Measurements from ENCODE around the gene TMEM260.
A peak's percentile ranks its signal among the peaks of the same experiment; 100 is the strongest.

Gene TMEM260

DNA sequence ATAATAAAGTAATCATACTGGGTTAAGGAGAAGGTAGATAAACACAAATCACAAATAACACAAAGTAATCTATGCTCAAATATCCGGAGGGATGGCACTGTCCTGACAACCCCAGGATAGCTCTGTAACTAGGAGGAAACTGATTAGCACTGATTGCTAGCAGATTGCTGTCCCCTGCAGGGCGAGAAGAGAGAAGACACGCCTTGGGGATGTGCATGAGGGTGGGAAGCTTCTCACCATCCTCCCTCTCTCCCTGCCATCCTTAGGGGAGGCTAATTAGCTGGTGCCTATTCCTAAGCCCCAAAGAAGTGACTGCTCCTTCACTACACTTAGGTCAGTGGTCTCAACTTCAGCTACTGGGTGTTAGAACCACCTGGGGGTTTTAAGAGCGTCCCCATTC is 27.0 kb upstream of the TMEM260 start:
- H3K4me3 ChIP-seq (ENCODE audit: low read depth, low read length), result no peak overlapping the region
- TF ChIP-seq, protein P1, sequence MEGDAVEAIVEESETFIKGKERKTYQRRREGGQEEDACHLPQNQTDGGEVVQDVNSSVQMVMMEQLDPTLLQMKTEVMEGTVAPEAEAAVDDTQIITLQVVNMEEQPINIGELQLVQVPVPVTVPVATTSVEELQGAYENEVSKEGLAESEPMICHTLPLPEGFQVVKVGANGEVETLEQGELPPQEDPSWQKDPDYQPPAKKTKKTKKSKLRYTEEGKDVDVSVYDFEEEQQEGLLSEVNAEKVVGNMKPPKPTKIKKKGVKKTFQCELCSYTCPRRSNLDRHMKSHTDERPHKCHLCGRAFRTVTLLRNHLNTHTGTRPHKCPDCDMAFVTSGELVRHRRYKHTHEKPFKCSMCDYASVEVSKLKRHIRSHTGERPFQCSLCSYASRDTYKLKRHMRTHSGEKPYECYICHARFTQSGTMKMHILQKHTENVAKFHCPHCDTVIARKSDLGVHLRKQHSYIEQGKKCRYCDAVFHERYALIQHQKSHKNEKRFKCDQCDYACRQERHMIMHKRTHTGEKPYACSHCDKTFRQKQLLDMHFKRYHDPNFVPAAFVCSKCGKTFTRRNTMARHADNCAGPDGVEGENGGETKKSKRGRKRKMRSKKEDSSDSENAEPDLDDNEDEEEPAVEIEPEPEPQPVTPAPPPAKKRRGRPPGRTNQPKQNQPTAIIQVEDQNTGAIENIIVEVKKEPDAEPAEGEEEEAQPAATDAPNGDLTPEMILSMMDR (IDR thresholded peaks at IDR 0.05; ENCODE audit: control insufficient read depth, extremely low read depth, insufficient read depth), result peak; percentile 89
- no peak for DNase-seq (ENCODE audit: low read depth)

DNA sequence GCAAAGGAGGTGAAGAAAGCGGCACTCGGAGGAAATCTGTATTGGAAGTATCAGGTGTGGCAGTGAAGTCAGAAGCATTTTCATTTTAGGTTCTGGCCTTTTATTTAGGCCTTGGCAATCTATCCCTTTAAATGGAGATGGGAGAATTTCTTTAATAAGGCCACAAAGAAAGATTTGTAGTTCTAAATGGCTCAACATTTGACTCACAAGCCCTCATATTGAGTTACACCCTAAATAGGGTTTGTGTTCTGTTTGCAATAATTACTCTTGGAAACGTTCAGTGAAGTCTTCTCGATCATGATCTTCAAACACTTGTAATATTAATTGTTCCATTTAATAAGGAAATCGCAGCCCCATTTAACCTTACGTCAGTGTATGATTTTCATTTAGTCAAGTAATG is 25.3 kb upstream of the TMEM260 start:
- H3K4me3 ChIP-seq (ENCODE audit: low read depth, low read length), result no peak overlapping the region
- DNase-seq (ENCODE audit: low read depth), result no peak
- TF ChIP-seq, protein P1 (IDR thresholded peaks at IDR 0.05; ENCODE audit: control insufficient read depth, extremely low read depth, insufficient read depth), result no peak

DNA sequence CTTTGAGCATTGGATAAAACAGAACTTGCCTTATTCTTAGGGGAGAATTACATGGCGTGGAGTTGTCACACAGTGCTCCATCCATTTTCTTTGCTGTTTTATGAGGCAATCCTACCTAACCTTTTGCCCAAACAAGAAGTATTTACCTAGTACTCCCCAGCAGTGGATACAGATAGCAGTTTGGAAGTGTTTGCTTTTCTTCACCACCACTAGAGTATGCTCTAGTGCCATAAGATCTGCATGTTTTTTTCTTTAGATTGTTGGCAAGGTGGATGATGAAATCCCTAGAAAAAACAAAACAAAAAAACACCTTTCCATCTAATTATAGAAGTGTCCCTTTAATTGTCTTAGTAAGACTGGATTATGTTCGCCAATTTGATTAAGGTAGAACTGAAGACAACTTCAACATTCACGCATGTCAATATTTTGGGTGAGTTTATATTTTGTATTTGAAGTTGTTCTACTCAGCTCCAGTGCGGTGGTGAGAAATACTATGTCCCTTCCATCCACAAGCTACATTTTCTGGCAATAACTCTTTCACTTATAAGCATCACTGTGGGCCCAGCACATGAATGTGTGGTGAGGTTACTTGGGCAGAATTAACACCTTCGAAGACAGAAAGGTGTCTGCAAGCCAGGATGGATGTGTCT is 23.6 kb upstream of the TMEM260 start:
- DNase-seq (ENCODE audit: low read depth), result peak; percentile 67
- TF ChIP-seq, protein P1 (IDR thresholded peaks at IDR 0.05; ENCODE audit: control insufficient read depth, extremely low read depth, insufficient read depth), result peak; percentile 79
- no peak overlapping the region for H3K4me3 ChIP-seq (ENCODE audit: low read depth, low read length)

DNA sequence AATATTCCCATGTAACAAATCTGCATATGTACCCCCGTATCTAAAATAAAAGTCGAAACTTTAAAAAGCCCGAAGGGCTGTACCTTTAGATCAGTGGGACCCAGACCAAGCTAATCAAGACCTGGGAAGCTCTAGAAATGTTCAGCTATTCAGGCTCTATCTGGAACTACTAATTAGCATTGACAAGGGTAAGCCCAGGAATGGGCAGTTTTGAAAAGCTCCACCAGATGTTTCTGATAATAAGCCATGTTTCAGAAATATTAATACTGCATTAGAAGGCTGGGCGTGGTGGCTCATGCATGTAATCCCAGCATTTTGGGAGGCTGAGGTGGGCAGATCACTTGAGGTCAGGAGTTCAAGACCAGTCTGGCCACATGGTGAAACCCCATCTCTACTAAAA is 20.4 kb upstream of the TMEM260 start:
- no peak for DNase-seq (ENCODE audit: low read depth)
- TF ChIP-seq, protein P1 (IDR thresholded peaks at IDR 0.05; ENCODE audit: control insufficient read depth, extremely low read depth, insufficient read depth), result no peak

DNA sequence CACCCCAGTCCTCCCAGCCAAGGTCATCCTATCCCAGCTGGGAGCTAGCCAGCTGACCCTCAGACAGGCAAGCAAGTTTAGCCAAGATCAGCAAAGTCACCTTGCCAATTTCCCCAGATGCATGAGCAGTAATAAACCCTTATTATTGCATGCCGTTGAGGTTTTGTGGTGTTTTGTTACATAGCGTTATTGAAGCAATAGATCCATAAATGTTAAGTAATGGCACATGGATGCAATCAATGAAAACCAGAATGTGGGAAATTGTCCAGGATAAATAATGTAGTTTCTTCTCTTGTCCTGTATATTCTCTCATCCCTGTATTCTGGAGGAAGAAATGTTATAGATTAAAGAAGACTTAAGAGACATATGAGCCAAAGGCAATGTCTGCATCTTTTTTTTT is 18.0 kb upstream of the TMEM260 start:
- TF ChIP-seq, protein P1 (IDR thresholded peaks at IDR 0.05; ENCODE audit: control insufficient read depth, extremely low read depth, insufficient read depth), result no peak
- H3K4me3 ChIP-seq (ENCODE audit: low read depth, low read length), result no peak overlapping the region
- DNase-seq (ENCODE audit: low read depth), result no peak

More for the DNA sequence above, 20.4 kb upstream of the TMEM260 start:
- no peak overlapping the region for H3K4me3 ChIP-seq (ENCODE audit: low read depth, low read length)

DNA sequence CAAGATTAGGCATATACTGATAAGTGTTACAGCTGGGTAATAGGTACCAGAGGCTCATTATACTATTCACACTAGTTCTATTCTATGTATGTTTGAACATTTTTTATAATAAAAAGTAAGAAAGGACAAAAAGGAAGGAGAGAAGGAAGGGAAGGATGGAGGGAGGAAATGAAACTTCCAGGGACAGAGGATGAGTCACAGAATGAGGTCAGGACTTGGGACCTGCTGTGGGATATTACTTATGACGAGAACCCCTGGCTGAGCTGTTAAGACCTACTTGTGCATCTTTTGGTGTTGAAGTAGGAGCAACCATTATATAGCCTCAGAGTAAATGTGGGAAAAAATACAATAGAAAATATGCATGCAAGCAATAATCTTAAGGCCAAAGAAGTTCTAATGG is 16.7 kb upstream of the TMEM260 start:
- DNase-seq (ENCODE audit: low read depth), result no peak
- TF ChIP-seq, protein P1 (IDR thresholded peaks at IDR 0.05; ENCODE audit: control insufficient read depth, extremely low read depth, insufficient read depth), result no peak
- H3K4me3 ChIP-seq (ENCODE audit: low read depth, low read length), result no peak overlapping the region

DNA sequence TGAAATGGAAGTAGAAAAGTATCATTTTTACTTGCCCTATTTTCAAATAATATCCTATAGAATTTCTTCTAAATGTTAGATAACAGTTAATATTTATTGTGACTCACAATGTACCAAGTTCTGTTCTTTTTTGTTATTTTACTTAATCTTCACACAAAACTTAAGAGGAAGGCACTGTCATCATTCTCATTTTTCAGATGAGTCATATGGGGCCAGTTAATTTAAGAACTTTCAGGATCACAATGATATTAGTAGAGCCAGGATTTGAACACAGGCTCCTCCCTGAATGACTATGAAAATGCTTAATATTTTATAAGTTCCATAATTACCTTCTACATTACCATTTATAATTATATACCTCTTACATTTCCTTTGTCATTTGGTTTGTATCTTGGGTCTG is 10.4 kb upstream of the TMEM260 start:
- H3K4me3 ChIP-seq (ENCODE audit: low read depth, low read length), result no peak overlapping the region
- no peak for DNase-seq (ENCODE audit: low read depth)
- TF ChIP-seq, protein P1 (IDR thresholded peaks at IDR 0.05; ENCODE audit: control insufficient read depth, extremely low read depth, insufficient read depth), result no peak

Measured in LNCaP clone FGC (cell line).